ENCODE results near the gene SEMA4A.
A peak's percentile ranks its signal among the peaks of the same experiment; 100 is the strongest.

The SEMA4A gene

GRCh38 chr1:156123356-156124196 is 29.8 kb upstream of the SEMA4A start (continued):
- no peak for TF ChIP-seq ZNF280D (tag by site-specific recombination; IDR thresholded peaks at IDR 0.05)
- TF ChIP-seq ZFP41 (tag by site-specific recombination; IDR thresholded peaks at IDR 0.05; ENCODE audit: borderline replicate concordance): no peak
- TF ChIP-seq ZBTB11 (tag by site-specific recombination; conservative IDR thresholded peaks at IDR 0.05; ENCODE audit: low read depth): no peak
- 0 out of 2 replicates have a peak, but pooled peaks have one; percentile 32 for TF ChIP-seq MZF1 (tag by site-specific recombination; IDR thresholded peaks at IDR 0.05; ENCODE audit: borderline replicate concordance)
- no peak for TF ChIP-seq ZNF48 (tag by site-specific recombination; IDR thresholded peaks at IDR 0.05)
- no peak for TF ChIP-seq ZNF626 (tag by site-specific recombination; IDR thresholded peaks at IDR 0.05)
- TF ChIP-seq ZNF202 (tag by site-specific recombination; IDR thresholded peaks at IDR 0.05; ENCODE audit: borderline replicate concordance): no peak
- no peak; the same call in 1 of the 2 replicates for TF ChIP-seq ZNF214 (tag by site-specific recombination; IDR thresholded peaks at IDR 0.05; ENCODE audit: borderline replicate concordance)
- TF ChIP-seq ZNF580 (tag by site-specific recombination; IDR thresholded peaks at IDR 0.05): no peak
- no peak for TF ChIP-seq ZNF645 (tag by site-specific recombination; IDR thresholded peaks at IDR 0.05)
- no peak for TF ChIP-seq ZNF571 (tag by site-specific recombination; IDR thresholded peaks at IDR 0.05)
- no peak for TF ChIP-seq ZNF10 (tag by site-specific recombination; IDR thresholded peaks at IDR 0.05)
- peak; percentile 57; the same call in 1 of the 2 replicates for TF ChIP-seq ZXDB (tag by site-specific recombination; IDR thresholded peaks at IDR 0.05)
- TF ChIP-seq KLF9 (tag by site-specific recombination; IDR thresholded peaks at IDR 0.05; ENCODE audit: low read depth): peak; percentile 55
- no peak for TF ChIP-seq ZBTB7A (tag by site-specific recombination; IDR thresholded peaks at IDR 0.05; ENCODE audit: low read depth)
- no peak for TF ChIP-seq ZNF354C (tag by site-specific recombination; IDR thresholded peaks at IDR 0.05; ENCODE audit: borderline replicate concordance, low read depth)
- no peak for TF ChIP-seq PRDM2 (tag by site-specific recombination; IDR thresholded peaks at IDR 0.05; ENCODE audit: borderline replicate concordance)
- TF ChIP-seq ZNF416 (tag by site-specific recombination; IDR thresholded peaks at IDR 0.05): no peak
- no peak for TF ChIP-seq HOXA7 (CRISPR knock-in tag; IDR thresholded peaks at IDR 0.05; ENCODE audit: borderline replicate concordance)
- TF ChIP-seq ZNF514 (tag by site-specific recombination; IDR thresholded peaks at IDR 0.05): no peak
- no peak for TF ChIP-seq ZNF560 (tag by site-specific recombination; IDR thresholded peaks at IDR 0.05; ENCODE audit: borderline replicate concordance)

Data from HEK293 (cell line).